HG02798 (cell line): ENCODE results near the gene TPGS1.
"Not testable (repeated sequence)": the region's sequence is repeated elsewhere in the genome, so short reads cannot be mapped to it uniquely, and the experiment has no call there.

Experiments
- ATAC-seq: cut with Tn5 transposase; IDR thresholded peaks from one replicate; pipeline ENCODE4 v1.9.1; 2021; ENCODE audit warnings: mild to moderate bottlenecking; ENCODE audit not compliant: unreplicated experiment, poor library complexity

Gene TPGS1

GRCh38 chr19:475360-475759 is 31.9 kb upstream of the TPGS1 start:
- no peak for ATAC-seq

- no peak for ATAC-seq
Measured at GRCh38 chr19:478236-478903, 28.9 kb upstream of the TPGS1 start.

GRCh38 chr19:478976-479375 is 28.3 kb upstream of the TPGS1 start:
- ATAC-seq = no peak

- ATAC-seq = no peak
Measured at GRCh38 chr19:480016-480855, 27.1 kb upstream of the TPGS1 start.

- not testable (repeated sequence) for ATAC-seq
Measured at GRCh38 chr19:481100-481499, 26.2 kb upstream of the TPGS1 start.

- no peak for ATAC-seq
Measured at GRCh38 chr19:482186-483041, 24.9 kb upstream of the TPGS1 start.

- no peak for ATAC-seq
Measured at GRCh38 chr19:483332-484072, 23.8 kb upstream of the TPGS1 start.

GRCh38 chr19:484494-484893 is 22.8 kb upstream of the TPGS1 start:
- no peak for ATAC-seq

GRCh38 chr19:485077-485476 is 22.2 kb upstream of the TPGS1 start:
- ATAC-seq = no peak

GRCh38 chr19:485583-486236 is 21.6 kb upstream of the TPGS1 start:
- ATAC-seq = no peak

- ATAC-seq = peak; percentile 72
Measured at GRCh38 chr19:488505-489417, 18.5 kb upstream of the TPGS1 start.

- no peak for ATAC-seq
Measured at GRCh38 chr19:489418-490196, 17.7 kb upstream of the TPGS1 start.

GRCh38 chr19:491146-491741 is 16.1 kb upstream of the TPGS1 start:
- no peak for ATAC-seq

- no peak for ATAC-seq
Measured at GRCh38 chr19:492091-492531, 15.2 kb upstream of the TPGS1 start.

- ATAC-seq = no peak
Measured at GRCh38 chr19:493391-494170, 13.7 kb upstream of the TPGS1 start.

- ATAC-seq = no peak
Measured at GRCh38 chr19:494171-495080, 12.9 kb upstream of the TPGS1 start.
